AG04449 (cell line): Measurements from ENCODE around the gene MIPEP.
A peak's percentile ranks its signal among the peaks of the same experiment; 100 is the strongest.

ENCODE experiments used
- CTCF ChIA-PET: fragments of 350-600 bp; formaldehyde crosslinking; extraction: SDS; loops from one replicate; lab custom pipeline; 2021; ENCODE audit warnings: antibody characterized with exemption; lab: Yijun Ruan, JAX
- POLR2A ChIA-PET: fragments of 400-600, 350-600 bp; formaldehyde crosslinking; extraction: SDS; loops from one replicate; lab custom pipeline; 2020; ENCODE audit warnings: antibody characterized with exemption, inconsistent platforms; lab: Yijun Ruan, JAX
- DNase-seq: peaks from one replicate; pipeline ENCODE4 v3.0.0-alpha.2; 2010; ENCODE audit warnings: low read depth, low spot score
- H3K4me3 ChIP-seq: 2 replicates; pipeline ENCODE4 v1.5.1; 2011; ENCODE audit warnings: low read depth, mild to moderate bottlenecking, control low read depth, low read length
- TF ChIP-seq, protein P1 (sequence below): IDR thresholded peaks from one replicate; pipeline ENCODE4 v1.5.1; 2011; ENCODE audit warnings: mild to moderate bottlenecking, moderate library complexity, low read length, control low read depth, inconsistent platforms; ENCODE audit not compliant: insufficient read depth; ENCODE audit errors: missing control alignments

The MIPEP gene

DNA sequence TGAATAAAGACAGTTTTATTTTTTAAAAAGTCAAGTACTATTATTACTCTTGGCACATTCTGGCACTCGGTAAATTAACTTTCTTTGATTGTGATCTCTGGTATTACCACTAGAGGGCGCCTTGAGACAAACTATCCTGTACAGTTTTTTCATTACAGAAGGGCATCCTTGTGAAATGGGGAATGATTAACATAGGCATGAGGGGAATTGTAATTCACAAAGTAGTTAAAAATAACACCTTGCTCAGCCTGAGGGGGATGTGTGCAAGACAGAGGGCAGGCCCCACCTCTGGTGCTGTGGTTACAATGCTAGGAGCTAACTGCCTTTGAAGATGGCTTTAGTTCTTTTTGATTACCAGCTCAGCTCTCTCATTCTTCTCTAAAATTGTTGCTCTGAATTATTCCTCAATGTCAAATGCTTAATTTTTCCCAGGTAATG, 32.3 kb upstream of the MIPEP start:
- no peak for DNase-seq
- POLR2A ChIA-PET: no interaction called here
- TF ChIP-seq, protein P1, sequence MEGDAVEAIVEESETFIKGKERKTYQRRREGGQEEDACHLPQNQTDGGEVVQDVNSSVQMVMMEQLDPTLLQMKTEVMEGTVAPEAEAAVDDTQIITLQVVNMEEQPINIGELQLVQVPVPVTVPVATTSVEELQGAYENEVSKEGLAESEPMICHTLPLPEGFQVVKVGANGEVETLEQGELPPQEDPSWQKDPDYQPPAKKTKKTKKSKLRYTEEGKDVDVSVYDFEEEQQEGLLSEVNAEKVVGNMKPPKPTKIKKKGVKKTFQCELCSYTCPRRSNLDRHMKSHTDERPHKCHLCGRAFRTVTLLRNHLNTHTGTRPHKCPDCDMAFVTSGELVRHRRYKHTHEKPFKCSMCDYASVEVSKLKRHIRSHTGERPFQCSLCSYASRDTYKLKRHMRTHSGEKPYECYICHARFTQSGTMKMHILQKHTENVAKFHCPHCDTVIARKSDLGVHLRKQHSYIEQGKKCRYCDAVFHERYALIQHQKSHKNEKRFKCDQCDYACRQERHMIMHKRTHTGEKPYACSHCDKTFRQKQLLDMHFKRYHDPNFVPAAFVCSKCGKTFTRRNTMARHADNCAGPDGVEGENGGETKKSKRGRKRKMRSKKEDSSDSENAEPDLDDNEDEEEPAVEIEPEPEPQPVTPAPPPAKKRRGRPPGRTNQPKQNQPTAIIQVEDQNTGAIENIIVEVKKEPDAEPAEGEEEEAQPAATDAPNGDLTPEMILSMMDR: peak; percentile 37
- CTCF ChIA-PET: interaction anchor here (0.6 to 11.6 kb wide), 17 partner anchors 9 to 310 kb away, joined by 3 to 152 read pairs (median 5); no protein-coding TSS in a partner anchor
- H3K4me3 ChIP-seq: no peak overlapping the region

DNA sequence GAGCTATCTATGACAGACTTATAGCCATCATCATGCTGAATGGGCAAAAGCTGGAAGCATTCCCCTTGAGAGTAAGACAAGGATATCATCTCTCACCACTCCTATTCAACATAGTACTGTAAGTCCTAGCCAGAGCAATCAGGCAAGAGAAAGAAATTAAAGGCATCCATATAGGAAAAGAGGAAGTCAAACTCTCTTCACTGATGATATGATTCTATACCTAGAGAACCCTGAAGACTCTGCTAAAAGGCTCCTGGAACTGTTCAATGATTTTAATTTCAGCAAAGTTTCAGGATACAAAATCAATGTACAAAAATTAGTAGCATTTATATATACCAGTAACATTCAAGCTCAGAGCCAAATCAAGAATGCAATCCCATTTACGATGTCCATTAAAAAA, 29.8 kb upstream of the MIPEP start:
- no peak for DNase-seq
- POLR2A ChIA-PET: no interaction called here
- TF ChIP-seq, protein P1: no peak
- CTCF ChIA-PET: interaction anchor here (0.7 to 11.6 kb wide), 17 partner anchors 8 to 452 kb away, joined by 3 to 152 read pairs (median 3); no protein-coding TSS in a partner anchor
- H3K4me3 ChIP-seq: no peak overlapping the region

DNA sequence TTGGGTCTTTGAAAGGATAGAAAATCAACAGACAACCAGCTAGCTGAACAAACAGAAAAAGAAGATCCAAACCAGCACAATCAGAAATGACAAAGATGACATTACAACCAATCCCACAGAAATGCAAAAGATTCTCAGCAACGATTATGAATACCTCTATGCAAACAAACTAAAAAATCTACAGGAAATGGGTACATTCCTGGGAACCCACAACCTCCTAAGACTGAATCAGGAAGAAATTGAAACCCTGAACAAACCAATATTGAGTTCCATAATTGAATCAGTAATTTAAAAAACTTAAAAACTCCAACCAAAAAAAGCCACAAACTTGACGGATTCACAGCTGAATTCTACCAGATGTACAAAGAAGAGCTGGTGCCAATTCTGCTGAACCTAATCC, 29.0 kb upstream of the MIPEP start:
- no peak overlapping the region for H3K4me3 ChIP-seq
- DNase-seq: no peak
- ChIA-PET POLR2A (no interaction called here), CTCF (interaction anchor here (1.0 to 11.6 kb wide), 14 partner anchors 11 to 451 kb away, joined by 3 to 152 read pairs (median 4); no protein-coding TSS in a partner anchor)
- TF ChIP-seq, protein P1: no peak

DNA sequence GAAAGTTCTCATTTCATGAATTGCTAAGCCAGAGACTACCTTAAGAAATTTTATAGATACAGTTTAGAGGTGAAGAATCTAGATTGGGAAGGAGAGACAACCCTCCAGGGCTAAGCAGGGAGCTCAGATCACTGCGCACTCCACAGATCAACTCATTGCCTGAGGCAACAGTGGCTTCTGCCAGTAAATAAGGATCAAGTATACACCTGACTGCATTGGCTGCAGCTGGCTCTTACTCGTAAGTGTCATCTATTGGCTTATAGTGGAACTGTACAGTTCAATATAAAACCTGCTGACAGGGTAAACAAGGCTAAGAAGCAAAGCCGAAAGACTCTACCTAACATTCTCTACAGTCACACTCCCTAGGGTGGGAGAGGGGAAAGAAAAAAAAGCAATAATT, 26.1 kb upstream of the MIPEP start:
- no peak for DNase-seq
- ChIA-PET POLR2A (interaction anchor here (0.7 kb wide), 1 partner anchor 27 kb away, joined by 3 read pairs; no protein-coding TSS in a partner anchor), CTCF (interaction anchor here (1.2 to 11.6 kb wide), 2 partner anchors 16 to 45 kb away, joined by 3 to 152 read pairs; no protein-coding TSS in a partner anchor)
- no peak overlapping the region for H3K4me3 ChIP-seq
- TF ChIP-seq, protein P1: no peak

DNA sequence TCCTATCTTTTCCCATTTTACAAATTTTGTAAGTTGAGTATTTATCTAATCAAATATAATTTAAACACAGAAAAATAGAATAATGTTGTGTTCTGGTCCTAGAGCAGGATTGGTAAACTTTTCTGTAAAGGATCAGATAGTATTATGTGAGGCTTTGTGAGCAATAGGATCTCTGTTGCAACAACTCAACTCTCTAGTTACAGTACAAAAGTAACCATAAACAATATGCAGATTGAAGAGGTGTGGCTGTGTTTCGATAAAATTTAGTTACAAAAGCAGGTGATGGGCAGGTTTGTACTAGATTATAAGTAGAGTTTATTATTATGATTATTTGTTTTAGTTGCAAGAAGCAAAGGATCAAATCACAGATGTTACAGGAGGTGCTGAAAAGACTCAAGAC, 23.3 kb upstream of the MIPEP start:
- ChIA-PET CTCF (no interaction called here), POLR2A (no interaction called here)
- TF ChIP-seq, protein P1: no peak
- H3K4me3 ChIP-seq: no peak overlapping the region
- DNase-seq: no peak

DNA sequence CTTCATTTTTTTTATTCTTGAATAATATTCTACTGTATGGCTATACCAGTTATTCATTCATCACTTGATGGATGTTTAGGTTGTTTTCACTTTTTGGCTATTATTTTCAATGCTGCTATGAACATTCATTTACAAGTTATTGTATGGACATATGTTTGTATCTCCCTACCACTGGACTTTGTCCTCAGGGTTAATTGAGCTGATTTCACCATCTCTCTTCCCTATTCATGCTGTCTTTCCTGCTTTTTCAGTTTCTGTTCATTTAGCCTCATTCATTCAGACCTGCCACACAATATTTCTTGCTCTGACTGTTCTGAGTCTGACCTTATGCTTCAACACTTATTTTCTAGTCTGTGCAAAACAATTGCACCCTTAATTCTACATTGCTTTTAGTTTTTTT, 20.4 kb upstream of the MIPEP start:
- CTCF ChIA-PET: interaction anchor here (0.8 to 2.6 kb wide), 6 partner anchors 9 to 310 kb away, joined by 3 to 13 read pairs (median 8); partner anchors contain the start of gene MIPEP
- TF ChIP-seq, protein P1: no peak
- DNase-seq: no peak
- POLR2A ChIA-PET: no interaction called here
- H3K4me3 ChIP-seq: no peak overlapping the region
